ENCODE measurements around the gene CSK.
A peak's percentile ranks its signal among the peaks of the same experiment; 100 is the strongest.

The CSK gene

DNA sequence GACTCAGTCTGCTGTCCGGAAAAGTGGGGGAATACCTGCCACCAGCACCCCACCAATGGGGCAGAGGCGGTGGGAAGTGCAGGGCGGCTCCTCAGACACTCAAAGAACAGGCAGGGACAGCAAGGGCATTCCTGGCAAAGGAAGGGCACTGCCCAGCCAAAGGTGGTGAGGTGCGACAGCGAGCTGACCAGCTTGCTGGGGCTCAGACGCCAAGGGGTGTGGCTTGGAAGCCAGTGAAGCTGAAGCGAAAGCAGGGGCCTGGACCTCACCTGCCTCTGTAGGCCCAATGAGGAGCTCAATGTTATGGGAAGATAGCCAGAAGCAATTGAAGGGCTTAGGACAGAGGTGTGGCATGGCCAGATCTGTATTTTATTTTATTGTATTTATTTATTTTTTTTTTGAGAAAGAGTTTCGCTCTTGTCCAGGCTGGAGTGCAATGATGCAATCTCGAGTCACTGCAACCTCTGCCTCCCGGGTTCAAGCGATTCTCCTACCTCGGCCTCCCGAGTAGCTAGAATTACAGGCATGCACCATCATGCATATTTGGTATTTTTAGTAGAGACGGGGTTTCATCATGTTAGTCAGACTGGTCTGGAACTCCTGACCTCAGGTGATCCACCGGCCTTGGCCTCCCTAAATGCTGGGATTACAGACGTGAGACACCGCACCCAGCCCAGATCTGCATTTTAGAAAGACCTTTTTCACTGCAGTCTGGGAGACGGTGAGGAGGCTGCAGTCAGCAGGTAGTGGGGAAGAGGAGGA, 26.4 kb downstream of the CSK start:
- Histone ChIP-seq H3K36me3 (peaks cover 12% of the 10 kb centered on the region), H3K27me3 (no peaks in the 10 kb centered on the region), H3K9me3 (no peaks in the 10 kb centered on the region), H3K4me1 (no peaks in the 10 kb centered on the region), H3K4me3 (ENCODE audit: low read depth, low read length) (no peak overlapping the region)
- TF ChIP-seq CTCF (IDR thresholded peaks at IDR 0.05; ENCODE audit: low read depth, low read length), result no peak
- DNase-seq, result no peak

- DNase-seq, result no peak
- Histone ChIP-seq H3K9me3 (no peaks in the 10 kb centered on the region), H3K27me3 (no peaks in the 10 kb centered on the region), H3K4me1 (no peaks in the 10 kb centered on the region), H3K4me3 (ENCODE audit: low read depth, low read length) (no peak overlapping the region), H3K36me3 (peaks cover 7% of the 10 kb centered on the region)
- TF ChIP-seq CTCF (IDR thresholded peaks at IDR 0.05; ENCODE audit: low read depth, low read length), result peak; percentile 21
Observed at GRCh38 chr15:74808840-74809229, 27.0 kb downstream of the CSK start.

GRCh38 chr15:74809242-74809641, 27.4 kb downstream of the CSK start:
- TF ChIP-seq CTCF (IDR thresholded peaks at IDR 0.05; ENCODE audit: low read depth, low read length), result no peak

DNA sequence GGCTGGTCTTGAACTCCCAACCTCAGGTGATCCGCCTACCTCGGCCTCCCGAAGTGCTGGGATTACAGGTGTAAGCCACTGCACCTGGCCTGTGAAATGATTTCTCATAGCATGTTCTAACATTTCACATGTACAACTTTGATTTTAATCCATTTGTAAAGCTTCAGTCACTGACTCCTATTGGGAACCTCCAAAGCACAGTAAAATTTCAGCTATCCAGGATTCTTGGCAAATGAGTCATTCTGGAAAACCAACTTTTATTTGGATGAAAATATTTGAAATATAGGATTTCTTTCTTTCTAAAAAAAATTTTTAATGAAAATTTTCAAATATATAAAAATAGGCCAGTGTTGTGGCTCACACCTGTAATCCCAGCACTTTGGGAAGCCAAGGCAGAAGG, 28.1 kb downstream of the CSK start:
- Histone ChIP-seq H3K4me1 (no peaks in the 10 kb centered on the region), H3K36me3 (no peaks in the 10 kb centered on the region), H3K9me3 (no peaks in the 10 kb centered on the region), H3K27me3 (no peaks in the 10 kb centered on the region), H3K4me3 (ENCODE audit: low read depth, low read length) (no peak overlapping the region)
- DNase-seq, result no peak
- TF ChIP-seq CTCF (IDR thresholded peaks at IDR 0.05; ENCODE audit: low read depth, low read length), result no peak

More at GRCh38 chr15:74809242-74809641, 27.4 kb downstream of the CSK start:
- H3K27me3 ChIP-seq, result no peaks in the 10 kb centered on the region
- H3K36me3 ChIP-seq, result peaks cover 3% of the 10 kb centered on the region
- H3K4me3 ChIP-seq (ENCODE audit: low read depth, low read length), result no peak overlapping the region
- H3K9me3 ChIP-seq, result no peaks in the 10 kb centered on the region
- DNase-seq, result no peak
- no peaks in the 10 kb centered on the region for H3K4me1 ChIP-seq

DNA sequence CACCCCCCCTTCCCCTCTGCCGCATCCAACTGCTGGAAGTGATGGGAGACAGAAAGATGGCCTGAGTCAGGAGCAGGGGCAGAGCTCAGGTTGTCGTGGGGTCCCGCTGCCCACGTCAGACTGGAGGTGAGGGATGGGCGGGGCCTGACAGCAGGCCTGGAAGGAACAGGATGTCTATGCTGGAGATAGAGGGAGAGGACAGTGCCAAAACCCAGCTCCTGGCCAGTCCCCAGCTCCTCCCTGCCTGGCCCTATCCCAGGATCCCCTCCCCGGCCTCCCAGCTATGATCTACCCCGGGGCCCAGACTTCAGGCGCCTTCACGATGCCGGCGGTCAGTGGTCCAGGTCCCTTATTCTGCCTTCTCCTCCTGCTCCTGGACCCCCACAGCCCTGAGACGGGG, 30.7 kb downstream of the CSK start, which contains the start of gene LMAN1L:
LMAN1L (plus strand) TSS at position 303 of the 400 bp plus-strand sequence; CDS start at position 323, 20 bp downstream.
- no peaks in the 10 kb centered on the region for H3K9me3 ChIP-seq

More for the DNA sequence above, 30.7 kb downstream of the CSK start, which contains the start of gene LMAN1L:
- Histone ChIP-seq H3K4me3 (ENCODE audit: low read depth, low read length) (no peak within 1 kb of the TSS), H3K27me3 (no peaks in the 10 kb centered on the region), H3K4me1 (peaks cover 8% of the 10 kb centered on the region), H3K36me3 (no peaks in the 10 kb centered on the region)
- no peak for DNase-seq
- no peak for TF ChIP-seq CTCF (IDR thresholded peaks at IDR 0.05; ENCODE audit: low read depth, low read length)

Data from BE2C (cell line).